ENCODE measurements around the gene SYNPR. TPM values are rescaled to one million over a fixed set of nuclear protein-coding genes. Genes with fewer than 3 reads are reported as not detected.

The SYNPR gene
- total and polyA plus RNA-seq, 2 donors from 2014 or later = not detected

- DNase-seq (no peak), FAIRE-seq (no peak)
- H3K4me3 ChIP-seq (ENCODE audit: low read length in 3 of 3) = no peak overlapping the region
- no peaks in the 10 kb centered on the region for H3K36me3 ChIP-seq (ENCODE audit: control insufficient read depth in 2 of 3, insufficient read depth in 3 of 3, low read length in 3 of 3)
- no peaks in the 10 kb centered on the region for H3K9me3 ChIP-seq (ENCODE audit: control insufficient read depth in 2 of 3, insufficient read depth in 1 of 3, low read length in 3 of 3)
- TF ChIP-seq CTCF (IDR thresholded peaks at IDR 0.05; ENCODE audit: borderline replicate concordance, extremely low read depth, insufficient read depth) = no peak
- H3K27me3 ChIP-seq (ENCODE audit: control insufficient read depth, insufficient read depth, low read length) = no peaks in the 10 kb centered on the region
- H3K4me1 ChIP-seq (ENCODE audit: control insufficient read depth in 2 of 3, insufficient read depth in 2 of 3, low read depth in 1 of 3, low read length in 3 of 3) = no peaks in the 10 kb centered on the region
- H3K9ac ChIP-seq (ENCODE audit: low read length in 3 of 3) = no peak overlapping the region
- intact Hi-C loops (cut with DNase I) = loop anchor here (5.0 kb wide), 1 partner anchor 465 kb away; the partner anchor contains the start of gene C3orf49
- H3K27ac ChIP-seq (ENCODE audit: low read depth in 2 of 2, low read length in 2 of 2) = no peak overlapping the region
Observed at GRCh38 chr3:63352008-63352279, 73.8 kb downstream of the SYNPR start.

GRCh38 chr3:63353383-63353782, 75.3 kb downstream of the SYNPR start:
- intact Hi-C loops (cut with DNase I) = loop anchor here (5.0 kb wide), 1 partner anchor 464 kb away; the partner anchor contains the start of gene C3orf49
- Histone ChIP-seq H3K9ac (ENCODE audit: low read length in 3 of 3) (no peak overlapping the region), H3K4me1 (ENCODE audit: control insufficient read depth in 2 of 3, insufficient read depth in 2 of 3, low read depth in 1 of 3, low read length in 3 of 3) (no peaks in the 10 kb centered on the region), H3K36me3 (ENCODE audit: control insufficient read depth in 2 of 3, insufficient read depth in 3 of 3, low read length in 3 of 3) (no peaks in the 10 kb centered on the region), H3K27ac (ENCODE audit: low read depth in 2 of 2, low read length in 2 of 2) (no peak overlapping the region), H3K4me3 (ENCODE audit: low read length in 3 of 3) (no peak overlapping the region), H3K27me3 (ENCODE audit: control insufficient read depth, insufficient read depth, low read length) (no peaks in the 10 kb centered on the region), H3K9me3 (ENCODE audit: control insufficient read depth in 2 of 3, insufficient read depth in 1 of 3, low read length in 3 of 3) (no peaks in the 10 kb centered on the region)
- DNase-seq (no peak), FAIRE-seq (no peak)
- TF ChIP-seq CTCF (IDR thresholded peaks at IDR 0.05; ENCODE audit: borderline replicate concordance, extremely low read depth, insufficient read depth) = no peak

GRCh38 chr3:63354160-63354559, 76.1 kb downstream of the SYNPR start:
- no peak overlapping the region for H3K9ac ChIP-seq (ENCODE audit: low read length in 3 of 3)
- intact Hi-C loops (cut with DNase I) = loop anchor here (5.0 kb wide), 1 partner anchor 463 kb away; the partner anchor contains the start of gene C3orf49
- no peak for TF ChIP-seq CTCF (IDR thresholded peaks at IDR 0.05; ENCODE audit: borderline replicate concordance, extremely low read depth, insufficient read depth)
- no peaks in the 10 kb centered on the region for H3K27me3 ChIP-seq (ENCODE audit: control insufficient read depth, insufficient read depth, low read length)
- FAIRE-seq (no peak), DNase-seq (no peak)
- H3K36me3 ChIP-seq (ENCODE audit: control insufficient read depth in 2 of 3, insufficient read depth in 3 of 3, low read length in 3 of 3) = no peaks in the 10 kb centered on the region
- H3K9me3 ChIP-seq (ENCODE audit: control insufficient read depth in 2 of 3, insufficient read depth in 1 of 3, low read length in 3 of 3) = no peaks in the 10 kb centered on the region
- no peak overlapping the region for H3K4me3 ChIP-seq (ENCODE audit: low read length in 3 of 3)
- no peak overlapping the region for H3K27ac ChIP-seq (ENCODE audit: low read depth in 2 of 2, low read length in 2 of 2)
- H3K4me1 ChIP-seq (ENCODE audit: control insufficient read depth in 2 of 3, insufficient read depth in 2 of 3, low read depth in 1 of 3, low read length in 3 of 3) = no peaks in the 10 kb centered on the region

GRCh38 chr3:63355809-63356208, 77.7 kb downstream of the SYNPR start:
- no peak overlapping the region for H3K9ac ChIP-seq (ENCODE audit: low read length in 3 of 3)
- no peaks in the 10 kb centered on the region for H3K4me1 ChIP-seq (ENCODE audit: control insufficient read depth in 2 of 3, insufficient read depth in 2 of 3, low read depth in 1 of 3, low read length in 3 of 3)
- no peak overlapping the region for H3K27ac ChIP-seq (ENCODE audit: low read depth in 2 of 2, low read length in 2 of 2)
- no peak for FAIRE-seq
- H3K27me3 ChIP-seq (ENCODE audit: control insufficient read depth, insufficient read depth, low read length) = no peaks in the 10 kb centered on the region
- no peak for DNase-seq
- TF ChIP-seq CTCF (IDR thresholded peaks at IDR 0.05; ENCODE audit: borderline replicate concordance, extremely low read depth, insufficient read depth) = no peak
- H3K36me3 ChIP-seq (ENCODE audit: control insufficient read depth in 2 of 3, insufficient read depth in 3 of 3, low read length in 3 of 3) = no peaks in the 10 kb centered on the region
- no peaks in the 10 kb centered on the region for H3K9me3 ChIP-seq (ENCODE audit: control insufficient read depth in 2 of 3, insufficient read depth in 1 of 3, low read length in 3 of 3)
- intact Hi-C loops (cut with DNase I) = no loop called here
- H3K4me3 ChIP-seq (ENCODE audit: low read length in 3 of 3) = no peak overlapping the region

Data from kidney (tissue), 14 donors.